ENCODE measurements around the gene ANO7. TPM values are rescaled to one million over a fixed set of nuclear protein-coding genes. Genes with fewer than 3 reads are reported as not detected.

The ANO7 gene
- total RNA-seq, 1 donor from 2014 or later = under 0.01 TPM

DNA sequence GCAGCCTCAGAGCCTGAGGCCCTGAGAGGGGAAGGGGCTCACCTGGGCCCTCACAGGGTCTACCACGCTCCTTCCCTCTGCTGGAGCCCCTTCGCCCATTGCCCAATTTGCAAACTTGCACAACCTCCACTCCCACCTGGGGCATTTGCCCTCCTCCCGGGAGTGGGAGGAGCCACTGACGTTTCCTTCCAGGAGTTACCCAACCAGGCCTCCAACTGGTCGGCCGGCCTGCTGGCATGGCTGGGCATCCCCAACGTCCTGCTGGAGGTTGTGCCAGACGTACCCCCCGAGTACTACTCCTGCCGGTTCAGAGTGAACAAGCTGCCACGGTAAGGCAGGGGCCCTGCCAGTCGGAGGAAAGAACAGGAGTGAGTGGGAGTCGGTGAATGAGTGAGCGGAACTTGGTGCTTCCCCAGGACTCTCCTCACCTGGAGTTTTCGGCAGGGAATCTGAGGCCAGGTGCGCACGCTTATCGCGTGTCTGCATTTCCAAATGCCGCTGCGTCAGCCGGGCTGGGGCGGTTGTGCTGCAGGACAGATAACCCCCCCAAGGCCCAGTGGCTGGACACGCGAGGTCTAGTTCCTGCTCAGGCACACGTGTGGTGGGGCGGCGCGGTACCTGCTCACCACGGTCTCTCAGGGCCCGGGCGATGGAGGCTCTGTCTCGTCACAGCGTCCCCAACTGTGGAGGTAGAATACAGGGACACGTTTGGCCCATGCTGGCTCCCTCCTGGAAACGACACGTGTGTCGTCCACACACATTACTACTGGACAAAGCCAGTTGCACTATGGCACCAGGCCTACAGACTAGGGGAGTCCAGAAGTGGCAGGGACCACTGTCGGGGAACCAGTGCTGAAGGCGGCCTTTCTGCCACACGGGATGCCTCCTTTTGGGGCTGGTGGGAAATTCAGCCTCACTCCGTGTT lies 11.7 kb downstream of the ANO7 start:
- FAIRE-seq = no peak
- no peak overlapping the region for H3K4me3 ChIP-seq (ENCODE audit: low read depth, low read length)
- no peak for DNase-seq (ENCODE audit: low read depth)
- no peaks in the 10 kb centered on the region for H3K36me3 ChIP-seq (ENCODE audit: control insufficient read depth, insufficient read depth, low read length)
- TF ChIP-seq CTCF (IDR thresholded peaks at IDR 0.05; ENCODE audit: insufficient read depth, low read length, severe bottlenecking) = no peak
- no peaks in the 10 kb centered on the region for H3K27me3 ChIP-seq (ENCODE audit: control insufficient read depth, insufficient read depth, low read length)

DNA sequence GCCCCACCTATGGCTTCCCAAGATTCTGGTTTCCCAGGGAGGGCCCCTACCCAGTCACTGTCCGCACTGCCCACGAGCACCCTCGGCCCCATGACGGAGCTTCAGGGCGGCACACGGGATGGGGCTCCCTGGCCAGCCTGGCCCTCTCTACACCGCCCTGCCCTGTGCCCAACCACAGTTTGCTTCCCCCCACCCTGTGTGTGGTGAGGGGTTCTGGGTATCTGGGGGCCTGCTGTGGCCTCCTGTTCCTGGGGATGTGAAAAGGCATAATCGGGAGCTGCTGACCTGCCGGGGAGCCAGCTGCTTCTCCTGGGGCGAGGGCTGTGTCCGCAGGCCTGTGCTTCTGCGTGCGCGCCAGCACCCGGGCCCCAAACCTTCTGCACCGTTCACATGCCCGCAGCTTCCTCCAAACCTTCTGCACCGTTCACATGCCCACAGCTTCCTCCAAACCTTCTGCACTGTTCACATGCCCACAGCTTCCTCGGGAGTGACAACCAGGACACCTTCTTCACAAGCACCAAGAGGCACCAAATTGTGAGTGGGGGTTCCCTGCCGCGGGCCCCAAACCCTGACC lies 12.4 kb downstream of the ANO7 start:
- DNase-seq (ENCODE audit: low read depth) = no peak
- no peak for FAIRE-seq
- no peak overlapping the region for H3K4me3 ChIP-seq (ENCODE audit: low read depth, low read length)
- no peak for TF ChIP-seq CTCF (IDR thresholded peaks at IDR 0.05; ENCODE audit: insufficient read depth, low read length, severe bottlenecking)
- H3K27me3 ChIP-seq (ENCODE audit: control insufficient read depth, insufficient read depth, low read length) = no peaks in the 10 kb centered on the region
- H3K36me3 ChIP-seq (ENCODE audit: control insufficient read depth, insufficient read depth, low read length) = no peaks in the 10 kb centered on the region

DNA sequence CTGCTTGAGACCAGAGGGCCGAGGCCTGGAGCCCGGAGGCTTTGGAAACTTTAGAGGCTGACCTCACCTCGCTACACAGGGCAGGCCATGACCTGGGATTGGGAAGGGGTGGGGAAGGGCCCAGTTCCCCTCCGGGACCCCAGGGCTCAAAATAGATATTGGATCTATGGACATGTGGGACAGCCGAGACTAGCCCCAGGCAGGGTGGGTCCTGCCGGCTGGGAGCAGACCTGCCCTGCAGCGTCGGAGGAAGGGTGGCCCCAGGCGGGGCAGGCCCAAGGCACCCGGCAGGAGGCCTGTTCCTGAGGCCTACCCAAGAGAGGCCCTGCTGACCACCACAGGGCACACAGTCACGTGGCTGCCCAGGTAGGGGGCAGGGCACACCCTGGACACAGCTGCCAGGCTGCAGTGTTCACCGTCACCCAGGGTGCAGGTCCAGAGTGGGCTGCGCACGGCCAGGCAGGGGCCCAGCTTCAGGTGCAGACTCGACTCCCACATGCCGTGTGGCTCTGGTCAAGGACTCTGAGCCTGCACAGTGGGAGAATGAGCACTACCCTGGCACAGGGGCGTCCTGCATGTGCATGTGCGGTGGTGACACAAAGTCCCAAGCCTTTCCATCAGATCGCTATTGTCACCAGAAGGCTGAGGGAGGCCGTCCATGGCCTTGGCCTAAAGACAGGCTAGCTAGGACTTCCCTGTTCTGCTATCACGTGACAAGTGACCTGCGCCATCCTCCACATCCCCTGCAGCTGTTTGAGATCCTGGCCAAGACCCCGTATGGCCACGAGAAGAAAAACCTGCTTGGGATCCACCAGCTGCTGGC lies 13.2 kb downstream of the ANO7 start:
- no peaks in the 10 kb centered on the region for H3K27me3 ChIP-seq (ENCODE audit: control insufficient read depth, insufficient read depth, low read length)
- FAIRE-seq = no peak
- TF ChIP-seq CTCF (IDR thresholded peaks at IDR 0.05; ENCODE audit: insufficient read depth, low read length, severe bottlenecking) = no peak
- H3K4me3 ChIP-seq (ENCODE audit: low read depth, low read length) = no peak overlapping the region
- H3K36me3 ChIP-seq (ENCODE audit: control insufficient read depth, insufficient read depth, low read length) = no peaks in the 10 kb centered on the region
- DNase-seq (ENCODE audit: low read depth) = no peak

- TF ChIP-seq CTCF (IDR thresholded peaks at IDR 0.05; ENCODE audit: insufficient read depth, low read length, severe bottlenecking) = no peak
- no peak for DNase-seq (ENCODE audit: low read depth)
- H3K4me3 ChIP-seq (ENCODE audit: low read depth, low read length) = no peak overlapping the region
- H3K27me3 ChIP-seq (ENCODE audit: control insufficient read depth, insufficient read depth, low read length) = no peaks in the 10 kb centered on the region
- no peak for FAIRE-seq
- no peaks in the 10 kb centered on the region for H3K36me3 ChIP-seq (ENCODE audit: control insufficient read depth, insufficient read depth, low read length)
These were observed 13.8 kb downstream of the ANO7 start for GRCh38 chr2:241202268-241202585.

DNA sequence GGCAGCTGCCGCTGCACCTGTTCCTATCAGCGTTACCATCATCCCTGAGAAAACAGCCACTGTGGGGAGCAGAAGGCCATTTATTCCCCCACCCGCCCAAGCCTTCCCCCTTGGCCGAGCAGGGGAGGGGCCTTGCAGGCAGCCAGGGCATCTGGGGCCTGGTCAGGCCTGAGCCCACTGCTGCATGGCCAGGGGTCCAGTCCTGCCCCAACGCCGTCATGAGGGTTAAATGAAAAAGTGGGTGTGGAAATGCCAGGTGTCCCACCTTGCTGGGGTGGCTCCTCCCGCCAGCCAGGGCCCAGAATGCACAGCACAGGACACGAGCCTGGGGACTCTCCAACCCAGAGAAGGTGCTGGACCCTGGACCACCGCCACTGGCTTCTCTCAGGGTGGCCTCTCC lies 14.2 kb downstream of the ANO7 start:
- Histone ChIP-seq H3K4me3 (ENCODE audit: low read depth, low read length) (no peak overlapping the region), H3K27me3 (ENCODE audit: control insufficient read depth, insufficient read depth, low read length) (no peaks in the 10 kb centered on the region), H3K36me3 (ENCODE audit: control insufficient read depth, insufficient read depth, low read length) (no peaks in the 10 kb centered on the region)
- DNase-seq (ENCODE audit: low read depth) = no peak
- no peak for TF ChIP-seq CTCF (IDR thresholded peaks at IDR 0.05; ENCODE audit: insufficient read depth, low read length, severe bottlenecking)
- no peak for FAIRE-seq
